KOPT-K1 (cell line): Measurements from ENCODE around the gene SLC25A30.

Source experiments
- H3K27ac ChIP-seq: fragments of 200-600 bp; sonication (generic); 2 replicates; pipeline ENCODE4 v1.5.1; 2016; ENCODE audit warnings: antibody characterized with exemption, mild to moderate bottlenecking, low read depth, low read length; ENCODE audit not compliant: poor library complexity, severe bottlenecking
- H3K36me3 ChIP-seq: fragments of 200-600 bp; sonication (generic); 2 replicates; pipeline ENCODE4 v1.5.1; 2017; ENCODE audit warnings: antibody characterized with exemption, mild to moderate bottlenecking, low read length, moderate library complexity; ENCODE audit not compliant: insufficient read depth
- H3K9me3 ChIP-seq: fragments of 200-600 bp; sonication (generic); 2 replicates; pipeline ENCODE4 v1.5.1; 2017; ENCODE audit warnings: antibody characterized with exemption, low read length, mild to moderate bottlenecking; ENCODE audit not compliant: insufficient read depth, poor library complexity, severe bottlenecking

Gene SLC25A30, protein sequence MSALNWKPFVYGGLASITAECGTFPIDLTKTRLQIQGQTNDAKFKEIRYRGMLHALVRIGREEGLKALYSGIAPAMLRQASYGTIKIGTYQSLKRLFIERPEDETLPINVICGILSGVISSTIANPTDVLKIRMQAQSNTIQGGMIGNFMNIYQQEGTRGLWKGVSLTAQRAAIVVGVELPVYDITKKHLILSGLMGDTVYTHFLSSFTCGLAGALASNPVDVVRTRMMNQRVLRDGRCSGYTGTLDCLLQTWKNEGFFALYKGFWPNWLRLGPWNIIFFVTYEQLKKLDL

GRCh38 chr13:45417790-45418534 is at the start of gene SLC25A30:
TSS of gene SLC25A30 (minus strand) at chr13:45418373. CDS start at chr13:45411425, 6,948 bp downstream.
- Histone ChIP-seq H3K27ac (peak within 1 kb of the TSS; percentile 62), H3K9me3 (no peaks in the 10 kb centered on the region), H3K36me3 (no peaks in the 10 kb centered on the region)

GRCh38 chr13:45466359-45466758 is 48.2 kb upstream of the SLC25A30 start:
- H3K9me3 ChIP-seq: no peaks in the 10 kb centered on the region
- H3K36me3 ChIP-seq: 0 out of 2 replicates have a peak, but pooled peaks cover 9% of the 10 kb centered on the region
- no peak overlapping the region for H3K27ac ChIP-seq

- peak within 1 kb of the TSS; percentile 83 for H3K27ac ChIP-seq
- H3K36me3 ChIP-seq: 0 out of 2 replicates have a peak, but pooled peaks cover 9% of the 10 kb centered on the region
- no peaks in the 10 kb centered on the region for H3K9me3 ChIP-seq
Measured at GRCh38 chr13:45464687-45465453, 46.7 kb upstream of the SLC25A30 start, which contains the start of gene COG3. TSS of gene COG3 (plus strand) at chr13:45464939. CDS start at chr13:45465037, 98 bp downstream.

DNA sequence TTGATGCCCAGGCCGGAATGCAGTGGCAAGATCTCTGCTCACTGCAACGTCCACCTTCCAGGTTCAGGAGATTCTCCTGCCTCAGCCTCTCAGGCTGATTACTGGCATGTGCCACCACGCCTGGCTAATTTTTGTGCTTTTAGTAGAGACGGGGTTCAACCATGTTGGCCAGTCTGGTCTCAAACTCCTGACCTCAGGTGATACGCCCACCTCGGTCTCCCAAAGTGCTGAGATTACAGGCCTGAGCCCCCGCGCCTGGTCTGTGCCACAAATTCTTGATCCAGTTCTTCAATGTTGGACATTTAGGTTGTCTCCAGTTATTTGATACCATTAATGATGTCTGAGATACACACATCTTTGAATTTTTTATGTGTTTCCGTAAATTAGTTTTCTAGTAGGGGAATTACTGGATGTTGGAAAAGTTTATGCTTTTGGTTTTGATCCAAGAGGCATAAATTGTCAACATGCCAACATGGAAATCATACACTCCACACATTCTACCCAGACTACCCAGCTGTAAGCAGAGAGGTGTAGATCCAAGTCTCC is 46.0 kb upstream of the SLC25A30 start:
- Histone ChIP-seq H3K36me3 (0 out of 2 replicates have a peak, but pooled peaks cover 9% of the 10 kb centered on the region), H3K9me3 (no peaks in the 10 kb centered on the region), H3K27ac (peak overlapping the region; percentile 83)

GRCh38 chr13:45456196-45456972 is 38.2 kb upstream of the SLC25A30 start:
- no peak overlapping the region for H3K27ac ChIP-seq
- peaks cover 10% of the 10 kb centered on the region for H3K9me3 ChIP-seq
- no peaks in the 10 kb centered on the region for H3K36me3 ChIP-seq

GRCh38 chr13:45454204-45454603 is 36.0 kb upstream of the SLC25A30 start:
- Histone ChIP-seq H3K9me3 (peaks cover 10% of the 10 kb centered on the region), H3K27ac (no peak overlapping the region), H3K36me3 (no peaks in the 10 kb centered on the region)

DNA sequence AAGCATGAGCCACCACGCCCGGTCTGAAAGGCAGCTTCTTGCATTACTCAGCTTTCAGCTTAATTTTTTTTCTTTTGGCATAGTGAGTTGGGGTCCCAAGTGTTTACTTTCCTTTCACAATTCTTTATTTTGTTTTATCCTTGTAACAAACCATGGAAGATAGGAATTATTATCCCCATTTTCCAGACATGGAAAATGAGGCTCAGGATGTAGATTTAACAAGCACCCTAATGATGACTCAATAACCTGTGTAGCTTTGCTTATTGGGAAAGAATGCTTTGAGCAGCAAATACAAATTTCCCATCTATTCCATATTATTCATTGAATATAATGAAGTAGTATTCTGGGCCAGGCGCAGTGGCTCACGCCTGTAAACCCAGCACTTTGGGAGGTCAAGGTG is 33.1 kb upstream of the SLC25A30 start:
- Histone ChIP-seq H3K36me3 (no peaks in the 10 kb centered on the region), H3K27ac (no peak overlapping the region), H3K9me3 (no peaks in the 10 kb centered on the region)

DNA sequence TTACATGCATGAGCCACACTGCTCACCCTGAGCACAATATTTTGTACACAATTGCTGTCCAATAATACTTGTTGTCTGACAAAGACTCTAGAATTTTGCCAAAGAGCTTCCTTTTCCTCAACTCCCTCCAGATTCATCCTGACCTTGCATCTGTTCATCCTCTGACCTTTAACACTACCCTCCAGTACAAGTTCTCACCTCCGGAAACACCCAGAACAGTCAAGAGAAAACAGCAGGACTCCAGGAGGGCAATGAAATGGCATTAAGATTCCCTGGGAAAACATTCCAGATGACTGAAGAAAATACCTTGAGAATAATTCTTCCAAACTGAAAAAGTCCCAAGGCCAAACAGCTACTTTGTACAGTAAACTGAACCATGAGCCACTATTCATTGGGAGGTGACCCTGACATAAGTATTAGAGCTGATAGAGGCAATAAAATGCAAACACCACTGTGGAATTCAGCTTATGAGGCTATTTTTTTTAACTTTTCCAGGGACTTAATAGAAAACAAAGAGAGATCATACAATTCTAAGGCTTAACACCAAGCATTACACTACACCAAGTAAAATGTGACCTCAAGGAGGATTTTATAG is 30.9 kb upstream of the SLC25A30 start:
- no peaks in the 10 kb centered on the region for H3K36me3 ChIP-seq
- no peaks in the 10 kb centered on the region for H3K9me3 ChIP-seq
- no peak overlapping the region for H3K27ac ChIP-seq

DNA sequence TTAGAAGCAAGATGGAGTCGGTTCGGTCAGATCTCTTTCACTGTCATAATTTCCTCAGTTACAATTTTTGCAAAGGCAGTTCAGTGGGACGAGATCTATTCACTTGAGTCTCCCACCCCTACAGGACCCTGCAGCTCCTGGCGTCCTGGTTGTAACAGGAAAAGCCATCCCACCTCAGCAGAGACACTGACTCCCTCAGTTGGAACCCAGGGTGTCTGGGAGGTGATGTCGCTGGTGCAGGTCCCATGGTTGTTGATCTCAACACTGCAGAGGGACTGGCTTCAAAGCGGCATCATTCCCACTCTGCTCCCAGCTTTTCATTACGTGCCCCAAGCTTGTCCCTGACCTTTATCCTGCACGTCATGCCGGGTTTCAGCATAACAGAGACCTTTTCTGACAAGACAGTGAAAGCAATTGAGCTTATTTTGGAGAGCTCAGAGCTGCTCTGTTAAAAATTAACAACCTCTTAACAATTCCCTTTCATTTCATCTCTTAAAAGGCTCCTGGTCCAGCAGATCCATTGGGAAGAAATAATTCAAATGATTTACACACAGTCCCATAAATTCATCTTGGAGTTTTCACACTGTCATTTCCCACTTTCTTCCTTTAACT is 29.0 kb upstream of the SLC25A30 start:
- Histone ChIP-seq H3K27ac (no peak overlapping the region), H3K9me3 (no peaks in the 10 kb centered on the region), H3K36me3 (no peaks in the 10 kb centered on the region)

GRCh38 chr13:45446181-45446580 is 28.0 kb upstream of the SLC25A30 start:
- Histone ChIP-seq H3K36me3 (no peaks in the 10 kb centered on the region), H3K9me3 (no peaks in the 10 kb centered on the region), H3K27ac (no peak overlapping the region)

DNA sequence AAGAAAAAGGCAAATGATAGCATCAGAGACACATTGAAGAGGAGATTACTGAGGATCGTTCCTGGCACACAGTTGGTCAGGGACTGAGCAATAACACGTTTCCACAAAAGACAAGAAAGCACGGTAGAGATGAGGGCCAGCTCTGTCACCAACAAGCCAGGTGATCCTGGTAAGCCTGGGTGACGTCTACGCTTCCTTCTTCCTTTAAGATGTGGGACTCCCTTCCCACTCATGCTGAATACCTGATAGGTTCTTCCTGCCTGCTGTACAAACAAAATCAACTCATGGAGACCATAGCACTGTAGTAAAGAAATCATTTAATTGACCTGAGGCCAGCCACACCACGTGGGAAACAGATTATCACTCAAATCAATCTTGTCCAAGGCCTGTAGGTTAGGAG is 26.9 kb upstream of the SLC25A30 start:
- Histone ChIP-seq H3K9me3 (no peaks in the 10 kb centered on the region), H3K27ac (no peak overlapping the region), H3K36me3 (no peaks in the 10 kb centered on the region)

DNA sequence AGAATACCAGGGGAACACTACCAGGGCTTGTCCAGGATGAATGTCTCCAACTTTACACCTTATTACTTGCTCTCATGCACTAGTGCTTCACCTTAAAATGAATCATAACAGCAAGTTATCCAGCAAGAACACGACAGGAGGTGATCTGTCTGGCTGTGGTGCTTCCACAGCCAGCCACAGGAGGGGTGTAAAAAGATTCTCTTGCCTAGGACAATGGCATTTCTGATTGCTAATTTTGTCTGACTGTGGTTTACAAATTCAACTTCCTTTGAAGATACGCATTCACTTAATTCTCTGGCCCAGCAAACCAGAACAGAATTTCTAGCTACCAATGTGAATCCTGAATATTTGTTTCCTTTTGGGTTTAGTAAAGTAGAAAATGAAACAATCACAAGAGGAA is 23.5 kb upstream of the SLC25A30 start:
- Histone ChIP-seq H3K9me3 (no peaks in the 10 kb centered on the region), H3K36me3 (no peaks in the 10 kb centered on the region), H3K27ac (no peak overlapping the region)

DNA sequence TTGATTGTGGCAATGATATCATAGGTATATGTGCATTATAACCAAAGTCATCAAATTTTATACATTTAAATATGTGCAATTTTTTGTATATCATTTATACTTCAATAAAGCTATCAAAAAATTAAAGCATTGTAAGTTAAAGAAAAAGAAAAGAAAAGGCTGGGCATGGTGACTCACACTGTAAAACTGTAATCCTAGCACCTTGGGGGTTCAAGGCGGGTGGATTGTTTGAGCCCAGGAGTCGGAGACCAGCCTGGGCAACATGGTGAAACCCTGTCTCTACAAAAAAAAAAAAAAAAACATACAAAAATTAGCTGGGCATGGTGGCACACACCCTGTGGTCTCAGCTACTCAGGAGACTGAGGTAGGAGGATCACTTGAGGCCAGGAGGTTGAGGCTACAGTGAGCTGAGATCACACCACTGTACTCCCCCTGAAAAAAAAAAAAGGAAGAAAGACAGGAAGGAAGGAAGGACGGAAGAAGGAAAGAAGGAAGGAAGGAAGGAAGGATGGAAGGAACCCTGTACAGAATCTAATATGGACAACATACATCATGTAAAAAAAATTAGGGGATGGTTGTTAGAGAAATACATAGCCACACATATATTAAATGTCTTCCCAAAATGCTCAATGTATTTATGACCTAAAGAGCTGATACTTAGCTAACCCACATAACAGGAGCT is 21.7 kb upstream of the SLC25A30 start:
- Histone ChIP-seq H3K27ac (no peak overlapping the region), H3K9me3 (no peaks in the 10 kb centered on the region), H3K36me3 (no peaks in the 10 kb centered on the region)
